HG03066 (cell line): ENCODE results near the gene SPATA6.

Experiments
- ATAC-seq: cut with Tn5 transposase; IDR thresholded peaks from one replicate; pipeline ENCODE4 v1.9.1; 2021; ENCODE audit warnings: low read depth; ENCODE audit not compliant: unreplicated experiment

The SPATA6 gene

DNA sequence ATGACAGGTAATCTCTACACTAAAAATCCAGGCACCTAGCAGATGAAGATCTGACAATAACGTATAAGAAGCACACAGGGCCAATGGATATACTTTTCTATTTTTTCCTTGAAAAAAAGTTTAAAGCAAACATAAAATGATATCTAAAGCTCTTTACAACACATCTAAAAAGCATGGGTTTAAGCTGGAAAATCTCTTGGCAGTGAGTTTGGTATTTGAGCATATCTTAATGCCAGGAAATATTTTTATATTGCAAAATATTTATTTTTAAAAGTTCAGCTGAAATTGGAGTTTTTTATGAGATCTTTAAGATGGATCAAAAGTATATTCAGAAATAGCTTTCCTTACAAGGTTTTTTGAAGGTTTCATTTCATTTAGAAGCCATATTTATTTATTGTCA is 209.0 kb downstream of the SPATA6 start:
- ATAC-seq = no peak

DNA sequence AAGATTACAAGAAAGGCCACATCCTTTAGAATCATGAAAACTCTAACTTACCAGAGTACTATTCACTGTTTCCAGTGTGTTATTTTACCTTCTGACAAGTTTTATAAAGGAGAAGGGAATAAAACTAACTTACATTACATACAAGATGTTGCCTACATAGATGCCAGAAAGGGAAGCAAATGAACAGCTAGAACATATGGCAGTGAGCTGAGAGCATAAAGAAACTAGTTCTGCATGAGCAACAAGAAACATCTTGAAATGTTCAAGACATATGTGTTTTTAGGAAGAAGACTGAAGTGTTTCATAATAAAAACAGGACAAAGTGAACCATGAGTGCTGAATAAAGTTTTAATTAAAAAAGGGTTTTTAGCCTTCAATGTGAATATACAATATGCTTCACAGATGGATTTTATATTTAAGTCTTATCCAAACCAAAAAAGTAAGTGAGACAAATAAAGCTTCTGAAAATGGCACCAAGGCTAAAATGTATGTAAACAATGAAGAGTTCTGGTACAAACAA is 210.1 kb downstream of the SPATA6 start:
- ATAC-seq = no peak

DNA sequence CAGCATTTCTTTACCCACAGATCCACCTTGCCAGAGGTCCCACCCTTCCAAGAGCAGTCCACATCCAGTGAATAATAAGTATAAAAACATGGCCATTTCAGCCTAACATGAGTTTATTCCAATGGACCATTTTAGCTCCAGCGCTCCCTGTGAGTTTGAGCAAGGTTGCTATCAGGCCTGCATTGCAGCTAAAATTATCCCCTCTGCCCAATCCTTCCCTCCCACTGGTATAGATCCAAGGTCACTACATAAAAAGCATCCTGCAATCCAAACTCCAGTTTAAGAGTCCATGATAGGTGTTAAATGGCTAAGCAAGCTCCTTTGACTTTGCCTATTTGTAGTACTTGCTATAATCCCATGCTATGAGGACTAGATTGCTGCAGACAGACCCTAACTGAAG is 213.9 kb downstream of the SPATA6 start:
- no peak for ATAC-seq

DNA sequence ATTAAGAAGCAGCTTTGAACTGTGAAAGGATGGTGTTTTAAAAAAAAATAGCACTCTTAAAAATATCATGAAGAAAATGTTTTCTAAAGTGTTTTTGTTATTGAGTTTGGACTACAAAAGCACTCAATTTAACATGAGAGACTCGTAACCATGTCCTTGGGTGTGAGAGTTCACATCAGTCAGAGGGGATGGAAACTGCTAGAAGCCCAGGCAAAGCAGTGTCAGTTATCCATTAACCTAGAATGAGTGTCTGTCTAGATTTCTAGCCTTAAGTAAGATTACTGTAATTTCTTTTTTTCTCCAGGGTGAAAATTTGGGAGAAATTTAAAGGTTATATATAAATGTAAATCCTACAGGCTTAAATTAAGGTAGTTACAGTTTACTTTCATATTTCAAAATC is 217.8 kb downstream of the SPATA6 start:
- no peak for ATAC-seq

DNA sequence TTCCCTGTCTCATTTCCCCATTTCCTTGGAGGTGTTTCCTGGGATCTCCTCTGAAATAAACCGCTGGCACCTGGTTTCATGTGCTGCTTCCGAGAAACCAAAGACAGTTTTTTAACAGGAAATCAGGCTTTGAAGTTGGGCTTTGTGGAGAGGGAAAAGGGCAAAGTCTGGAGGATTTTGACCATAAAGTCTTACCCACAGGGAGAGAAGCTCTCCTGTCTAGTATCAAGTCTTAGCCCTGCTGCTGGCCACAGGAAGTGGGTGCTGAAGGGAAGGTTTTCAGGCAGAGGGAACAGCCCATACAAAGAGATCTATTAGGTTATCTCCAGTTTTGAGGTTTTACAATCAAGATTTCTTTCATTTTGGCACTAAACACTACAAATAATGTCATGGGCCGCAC is 220.2 kb downstream of the SPATA6 start:
- ATAC-seq = no peak

DNA sequence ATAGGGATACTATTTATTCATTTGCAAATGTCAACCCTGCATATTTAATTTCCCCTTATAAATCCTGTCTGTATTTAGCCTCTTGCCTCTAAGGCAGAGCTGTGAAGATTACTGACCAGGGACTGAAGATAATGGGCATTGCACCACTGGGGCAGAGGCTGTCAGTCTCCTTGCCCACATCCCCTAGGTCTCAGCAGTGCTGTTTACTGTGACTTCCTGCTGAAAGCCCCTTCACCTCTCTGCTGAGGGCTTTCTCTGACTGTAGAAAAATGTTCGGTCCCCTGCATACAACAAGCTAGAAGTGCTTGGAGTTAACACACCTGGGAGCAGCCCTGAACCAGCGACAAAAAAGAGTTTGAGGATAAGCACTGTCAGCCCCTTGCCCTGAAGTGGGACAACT is 220.7 kb downstream of the SPATA6 start:
- ATAC-seq = no peak

DNA sequence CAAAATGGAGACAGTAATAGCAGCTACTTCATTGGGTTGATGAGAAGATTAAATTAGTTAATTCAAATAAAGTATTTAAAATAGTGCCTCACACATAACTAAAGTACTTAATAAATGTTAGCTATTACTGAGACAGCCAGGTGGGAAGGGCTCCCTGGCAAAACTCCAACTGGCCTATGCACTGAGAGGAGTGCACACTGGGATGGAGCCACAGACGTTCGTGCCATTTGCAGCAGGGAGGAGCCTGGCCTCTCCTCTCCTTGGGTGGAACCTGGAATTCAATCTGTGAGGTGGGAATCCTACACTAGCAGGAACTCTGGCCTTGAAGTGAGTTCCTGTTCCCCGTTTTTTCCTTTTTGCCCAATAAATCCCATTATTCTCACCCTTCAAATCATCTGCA is 221.4 kb downstream of the SPATA6 start:
- ATAC-seq = no peak

DNA sequence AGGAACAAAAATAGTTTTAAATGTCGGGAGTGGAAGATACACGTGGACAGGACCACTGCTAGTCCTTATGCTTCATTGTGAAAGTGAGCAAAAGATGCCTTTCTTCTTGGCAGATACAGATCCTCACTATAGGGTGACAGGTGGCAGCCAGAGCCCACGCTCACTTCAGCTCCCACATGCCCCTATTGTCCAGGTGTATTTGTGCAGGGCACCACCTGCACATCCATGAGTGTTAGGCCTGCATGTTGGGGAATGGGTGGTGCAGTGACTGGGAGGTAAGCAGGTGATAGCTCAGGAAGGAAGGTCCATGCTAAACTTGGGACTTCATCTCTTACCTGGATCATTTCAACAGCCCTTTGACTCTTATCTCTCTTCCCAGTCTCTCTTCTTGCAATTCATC is 222.1 kb downstream of the SPATA6 start:
- ATAC-seq = no peak

DNA sequence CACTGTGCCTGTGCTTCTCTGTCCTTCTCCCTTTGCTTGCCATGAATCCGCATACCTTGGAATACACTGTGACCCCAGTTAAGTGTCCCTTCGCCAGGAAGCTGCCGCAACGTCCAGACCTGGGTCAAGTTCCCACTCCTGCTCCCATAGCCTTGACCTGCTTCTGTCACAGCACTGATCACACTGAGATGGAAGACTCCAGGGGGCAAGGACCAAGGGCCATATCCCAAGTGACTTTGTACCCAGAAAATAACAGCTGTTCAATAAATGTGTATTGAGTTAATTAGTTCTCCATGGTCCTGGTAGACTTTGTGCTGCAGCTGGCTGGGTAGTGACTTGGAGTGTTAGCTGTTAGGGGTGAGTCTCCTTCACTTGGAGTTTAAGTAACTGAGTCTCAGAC is 223.6 kb downstream of the SPATA6 start:
- no peak for ATAC-seq

DNA sequence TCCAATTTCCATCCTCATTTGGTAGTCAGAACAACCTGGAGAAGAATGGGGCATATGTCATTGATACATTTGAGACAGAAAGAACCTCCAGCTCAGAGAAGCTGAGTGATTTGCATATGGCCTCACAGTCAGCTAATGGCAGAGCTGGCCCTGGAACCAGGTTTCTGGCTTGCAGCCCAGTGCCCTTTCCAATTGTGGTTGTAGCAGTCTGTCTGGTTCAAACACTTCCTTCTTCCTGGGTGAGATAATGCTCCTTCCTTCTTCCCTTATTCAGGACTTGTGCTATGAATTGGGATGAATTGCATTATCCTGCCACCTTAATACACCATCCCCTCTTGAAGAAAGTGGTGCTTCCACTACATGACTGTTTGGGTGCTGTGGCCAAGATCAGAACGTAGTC is 225.3 kb downstream of the SPATA6 start:
- ATAC-seq = no peak
